ENCODE data around the gene FCHSD2.
"Not testable (repeated sequence)": the region's sequence is repeated elsewhere in the genome, so short reads cannot be mapped to it uniquely, and the experiment has no call there.

FCHSD2 gene

GRCh38 chr11:72875736-72876135 is 266.4 kb downstream of the FCHSD2 start:
- DNase-seq (ENCODE audit: low spot score) = no peak

DNA sequence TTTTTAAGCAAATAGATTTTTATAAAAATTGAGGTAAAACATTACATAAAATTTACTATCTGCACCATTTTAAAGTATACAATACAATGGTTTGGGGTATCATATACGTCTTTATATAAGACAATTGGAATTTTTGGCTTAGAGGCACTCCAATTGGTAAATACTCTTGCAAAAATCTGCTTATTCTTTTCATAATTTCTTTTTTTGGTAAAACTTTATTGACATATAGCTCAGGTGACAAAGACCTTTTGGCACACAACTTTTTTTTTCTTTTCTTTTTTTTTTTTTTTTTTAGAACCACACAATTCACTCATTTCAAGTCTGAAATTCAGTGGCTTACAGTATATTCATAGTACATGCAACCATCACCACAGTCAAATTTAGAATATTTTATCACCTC is 270.1 kb downstream of the FCHSD2 start:
- DNase-seq (ENCODE audit: low spot score) = no peak

DNA sequence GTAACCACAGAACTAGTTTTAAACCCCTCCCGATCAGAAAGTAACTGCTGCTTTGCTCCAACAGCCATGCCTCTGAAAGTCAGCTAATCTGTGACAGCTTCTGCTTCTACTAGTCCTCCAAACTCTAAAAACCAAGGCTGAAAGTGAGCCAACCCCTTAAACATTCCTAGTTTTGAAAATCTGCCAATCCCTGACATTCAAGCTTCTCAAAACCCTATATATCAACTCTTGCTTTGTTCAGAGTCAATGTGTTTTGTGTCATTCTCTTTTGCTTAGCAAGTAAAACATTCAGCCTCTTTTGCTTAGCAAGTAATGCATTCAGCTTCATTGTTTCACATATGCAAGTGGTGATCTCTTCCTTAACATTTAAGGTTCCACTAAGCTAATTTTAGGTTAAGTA is 271.0 kb downstream of the FCHSD2 start:
- DNase-seq (ENCODE audit: low spot score) = no peak

DNA sequence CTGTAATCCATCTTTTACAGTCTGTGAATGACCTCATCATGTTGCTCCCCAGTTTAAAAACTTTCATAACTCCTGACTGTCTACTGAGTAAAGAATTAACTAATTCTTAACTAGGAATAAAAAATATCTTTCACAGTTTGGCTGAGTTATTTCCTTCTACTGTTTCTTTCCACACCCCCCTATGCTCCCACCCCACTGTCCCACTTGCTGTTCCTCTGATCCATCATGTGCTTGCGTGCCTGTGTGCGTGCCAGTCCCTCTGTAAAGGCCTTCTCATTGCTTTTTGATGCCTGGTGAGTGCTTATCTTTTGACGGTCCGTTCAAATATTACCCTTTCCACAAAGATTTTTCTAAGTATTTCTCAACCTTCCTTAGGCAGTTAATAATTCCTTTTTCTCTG is 272.3 kb downstream of the FCHSD2 start:
- no peak for DNase-seq (ENCODE audit: low spot score)

- DNase-seq (ENCODE audit: low spot score) = no peak
These were observed 274.1 kb downstream of the FCHSD2 start for GRCh38 chr11:72867970-72868369.

DNA sequence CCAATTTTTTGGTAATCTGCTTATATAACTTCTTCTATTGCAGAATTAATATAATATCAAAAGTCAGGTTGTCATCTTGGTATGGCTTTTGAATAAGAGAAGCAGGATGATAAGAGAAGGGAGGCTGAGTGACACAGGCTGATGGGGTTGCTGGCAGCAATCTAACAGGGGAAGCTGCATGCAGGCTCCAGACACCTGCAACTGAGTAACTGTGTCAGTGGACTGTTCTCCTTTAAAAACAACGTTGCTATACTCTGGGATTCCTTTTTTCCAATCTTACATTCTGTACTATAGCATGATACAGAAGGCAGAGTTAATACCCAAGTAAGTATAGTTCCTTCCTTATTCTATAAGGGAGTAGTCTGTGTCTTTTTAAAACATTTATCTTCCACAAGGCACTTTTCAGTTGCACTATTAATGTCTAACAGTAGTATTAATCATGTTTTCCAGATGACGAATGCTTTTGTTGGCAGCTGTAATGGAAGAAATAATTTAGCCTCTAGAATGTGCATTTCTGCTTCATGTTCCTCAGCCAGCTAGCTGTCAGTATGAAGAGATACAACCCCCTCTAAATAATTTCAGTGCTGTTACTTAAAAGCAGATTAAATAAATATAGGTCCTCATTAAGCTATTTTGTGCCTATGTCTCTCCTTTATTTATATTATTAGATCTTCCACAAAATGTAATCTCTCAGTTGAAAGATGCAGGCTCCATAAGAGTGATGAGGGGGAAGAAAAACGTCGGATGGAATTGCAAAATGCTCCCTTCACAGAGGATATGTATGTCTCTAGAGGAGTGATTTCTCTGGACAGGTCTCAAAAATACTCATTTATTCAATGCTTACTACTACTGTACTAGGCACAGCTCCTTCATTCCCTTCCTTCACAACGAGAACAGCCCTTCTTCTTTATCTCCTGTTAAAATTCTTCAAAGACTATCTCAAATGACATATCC is 277.1 kb downstream of the FCHSD2 start:
- no peak for DNase-seq (ENCODE audit: low spot score)

- no peak for DNase-seq (ENCODE audit: low spot score)
These were observed 278.2 kb downstream of the FCHSD2 start for GRCh38 chr11:72863916-72864315.

- no peak for DNase-seq (ENCODE audit: low spot score)
These were observed 279.0 kb downstream of the FCHSD2 start for GRCh38 chr11:72863091-72863490.

DNA sequence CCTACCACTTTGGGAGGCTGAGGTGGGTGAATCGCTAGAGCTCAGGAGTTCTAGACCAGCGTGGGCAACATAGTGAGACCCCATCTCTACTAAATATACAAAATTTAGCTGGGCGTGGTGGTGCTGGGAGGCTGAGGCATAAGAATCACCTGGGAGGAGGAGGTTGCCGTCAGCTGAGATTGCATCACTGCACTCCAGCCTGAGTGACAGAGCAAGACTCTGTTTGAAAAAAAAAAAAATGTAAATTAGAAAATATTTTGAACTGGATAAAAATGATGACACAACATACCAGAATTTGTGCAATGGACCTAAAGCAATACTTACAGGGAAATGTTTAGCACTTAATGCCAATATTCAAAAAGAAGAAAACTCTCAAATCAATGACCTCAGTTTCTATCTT is 281.5 kb downstream of the FCHSD2 start:
- DNase-seq (ENCODE audit: low spot score) = no peak

DNA sequence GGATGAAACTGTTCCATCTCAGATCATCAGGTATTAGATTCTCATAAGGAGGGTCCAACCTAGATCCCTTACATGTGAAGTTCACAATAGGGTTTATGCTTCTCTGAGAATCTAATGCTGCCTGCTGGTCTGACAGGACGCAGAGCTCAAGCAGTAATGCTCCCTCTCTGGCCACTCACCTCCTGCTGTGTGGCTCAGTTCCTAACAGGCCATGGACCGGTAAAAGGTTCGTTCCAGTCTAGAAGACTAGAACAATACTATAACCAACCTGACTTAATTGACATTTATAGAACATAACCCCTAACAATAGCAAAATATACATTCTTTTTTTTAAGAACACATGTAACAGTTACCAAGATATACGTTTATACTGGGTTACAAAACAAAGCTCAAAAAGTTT is 282.1 kb downstream of the FCHSD2 start:
- DNase-seq (ENCODE audit: low spot score) = no peak

- DNase-seq (ENCODE audit: low spot score) = no peak
These were observed 283.0 kb downstream of the FCHSD2 start for GRCh38 chr11:72859126-72859525.

DNA sequence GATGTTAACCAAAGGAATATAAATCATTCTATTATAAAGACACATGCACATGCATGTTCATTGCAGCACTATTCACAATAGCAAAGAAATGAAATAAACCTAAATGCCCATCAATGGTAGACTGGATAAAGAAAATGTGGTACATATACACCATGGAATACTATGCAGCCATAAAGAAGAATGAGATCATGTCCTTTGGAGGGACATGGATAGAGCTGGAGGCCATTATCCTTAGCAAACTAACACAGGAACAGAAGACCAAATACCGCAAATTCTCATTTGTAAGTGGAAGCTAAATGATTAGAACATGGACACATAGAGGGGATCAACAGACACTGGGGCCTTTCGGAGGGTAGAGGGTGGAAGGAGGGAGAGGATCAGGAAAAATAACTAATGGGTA is 283.9 kb downstream of the FCHSD2 start:
- DNase-seq (ENCODE audit: low spot score) = not testable (repeated sequence)

DNA sequence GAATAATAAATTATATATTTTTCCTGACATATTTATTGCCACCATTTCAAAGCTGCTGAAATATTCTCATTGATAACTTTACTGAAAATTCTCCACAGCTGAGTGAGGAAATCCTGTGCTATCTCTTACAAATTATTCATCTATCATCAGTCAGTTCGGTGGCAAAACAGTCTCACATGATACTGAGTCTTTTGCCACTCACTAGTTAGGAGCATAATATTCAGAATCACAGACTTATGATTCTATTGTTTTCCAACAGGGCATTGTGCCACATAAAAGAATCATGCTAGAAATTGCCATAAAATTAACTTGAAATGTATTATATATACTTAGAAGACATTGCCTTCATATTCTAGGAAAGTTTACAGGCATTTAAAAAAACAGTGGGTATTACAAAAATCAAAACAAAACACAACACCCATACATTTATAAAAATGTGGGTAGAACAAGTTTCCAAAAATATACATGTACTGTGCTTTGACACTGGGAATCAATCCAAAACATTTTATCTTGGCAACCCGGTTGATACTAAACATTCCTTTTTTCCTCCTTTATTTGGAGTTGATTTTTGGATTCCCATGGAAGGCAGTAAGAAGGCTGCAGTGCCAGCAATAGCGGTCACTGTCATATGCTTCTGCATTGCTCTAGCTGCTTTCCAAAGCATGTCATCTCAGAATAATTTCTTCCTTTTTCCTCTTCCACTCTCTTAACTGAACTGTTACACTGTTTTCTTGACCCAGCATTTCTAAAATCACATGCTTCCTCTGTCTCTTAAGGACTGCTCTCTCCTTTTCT is 285.4 kb downstream of the FCHSD2 start:
- no peak for DNase-seq (ENCODE audit: low spot score)

DNA sequence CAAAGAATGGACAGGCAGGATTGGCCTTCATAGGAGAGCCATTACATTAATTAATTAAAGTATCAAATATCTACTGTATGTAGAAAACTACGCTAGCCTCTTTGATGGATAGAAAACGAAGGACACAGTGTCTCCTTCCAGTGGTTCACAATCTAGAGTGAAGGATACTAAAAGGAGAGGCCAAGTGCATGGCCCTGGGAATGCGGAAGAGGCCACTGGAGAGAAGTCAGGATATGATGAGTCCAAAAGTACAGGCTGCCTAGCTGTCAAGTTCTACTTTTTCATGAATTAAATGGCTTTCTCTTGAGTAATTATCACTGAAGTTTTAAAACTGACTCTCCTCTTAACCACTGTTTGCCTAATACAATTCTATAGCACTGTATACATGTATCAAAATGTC is 286.1 kb downstream of the FCHSD2 start:
- DNase-seq (ENCODE audit: low spot score) = no peak

DNA sequence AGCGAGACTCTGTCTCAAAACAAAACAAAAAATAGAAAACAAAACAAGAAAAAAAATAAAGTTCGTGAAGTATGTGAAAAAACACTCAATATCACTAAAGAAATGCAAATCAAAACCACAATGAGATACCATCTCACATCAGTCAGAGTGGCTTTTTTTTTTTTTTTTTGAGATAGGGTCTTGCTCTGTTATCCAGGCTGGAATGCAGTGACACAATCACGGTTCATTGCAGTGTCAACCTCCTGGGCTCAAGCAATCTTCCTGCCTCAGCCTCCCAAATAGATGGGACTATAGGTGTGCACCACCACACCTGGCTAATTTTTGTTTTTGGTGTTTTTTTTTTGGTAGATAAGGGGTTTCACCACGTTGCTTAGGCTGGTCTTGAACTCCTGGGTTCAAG is 290.4 kb downstream of the FCHSD2 start:
- no peak for DNase-seq (ENCODE audit: low spot score)

DNA sequence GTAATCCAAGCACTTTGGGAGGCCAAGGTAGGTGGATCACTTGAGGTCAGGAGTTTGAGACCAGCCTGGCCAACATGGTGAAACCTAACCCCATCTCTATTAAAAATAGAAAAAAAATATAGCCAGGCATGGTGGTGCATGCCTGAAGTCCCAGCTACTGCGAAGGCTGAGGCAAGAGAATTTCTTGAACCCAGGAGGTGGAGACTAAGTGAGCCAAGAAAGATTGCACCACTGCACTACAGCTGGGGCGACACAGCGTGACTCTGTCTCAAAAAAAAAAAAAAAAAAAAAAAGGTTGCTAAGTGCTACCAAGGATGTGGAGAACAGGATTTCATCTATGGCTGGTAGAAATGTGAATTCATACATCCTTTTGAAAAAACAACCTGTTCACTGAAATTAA is 291.3 kb downstream of the FCHSD2 start:
- DNase-seq (ENCODE audit: low spot score) = no peak

DNA sequence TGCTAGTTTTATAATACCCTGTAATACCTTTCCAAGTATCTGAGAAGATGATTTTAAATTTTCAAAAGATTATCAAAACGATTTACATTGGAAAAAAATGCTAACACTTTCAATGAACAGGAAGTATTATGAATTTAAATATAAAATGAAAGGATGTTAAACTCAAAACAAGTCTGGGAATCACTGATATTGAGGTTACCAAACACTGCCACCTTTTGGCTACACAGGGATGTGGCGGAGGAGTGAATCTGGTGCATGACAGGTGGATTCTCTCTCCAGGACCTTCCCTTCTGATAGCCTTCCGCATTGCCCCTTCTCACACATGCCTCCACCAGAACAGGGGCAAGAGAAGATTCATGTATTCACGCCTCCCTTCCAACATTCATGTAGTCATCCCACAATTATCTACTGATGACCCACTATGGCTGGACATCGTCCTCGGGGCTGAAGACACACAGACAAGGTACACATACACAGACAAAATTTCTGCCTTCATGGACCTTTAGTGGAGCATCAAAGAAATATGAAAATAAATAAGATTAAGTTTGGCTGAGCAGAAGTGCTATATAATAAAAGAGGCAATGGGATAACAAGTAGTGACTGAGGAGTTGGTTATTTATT is 293.2 kb downstream of the FCHSD2 start:
- no peak for DNase-seq (ENCODE audit: low spot score)

DNA sequence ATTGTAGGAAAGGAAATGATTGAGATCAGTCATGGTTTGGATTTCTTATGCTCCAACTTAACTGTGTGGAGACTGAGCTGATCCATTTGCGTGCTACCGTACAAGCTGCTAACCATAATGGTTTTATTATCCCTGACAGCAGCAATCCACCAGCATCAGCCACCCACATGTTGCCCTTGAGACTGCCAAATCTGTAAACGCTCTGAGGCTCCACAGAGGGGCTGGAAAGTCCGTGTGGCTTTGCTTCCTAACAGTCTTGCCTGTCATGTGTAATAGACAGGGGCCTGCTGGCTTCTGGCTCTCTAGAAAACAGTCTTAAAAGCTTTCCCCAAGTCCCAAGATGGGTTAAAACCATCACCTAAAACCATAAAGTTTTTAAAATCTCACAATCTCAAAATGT is 297.8 kb downstream of the FCHSD2 start:
- DNase-seq (ENCODE audit: low spot score) = no peak

DNA sequence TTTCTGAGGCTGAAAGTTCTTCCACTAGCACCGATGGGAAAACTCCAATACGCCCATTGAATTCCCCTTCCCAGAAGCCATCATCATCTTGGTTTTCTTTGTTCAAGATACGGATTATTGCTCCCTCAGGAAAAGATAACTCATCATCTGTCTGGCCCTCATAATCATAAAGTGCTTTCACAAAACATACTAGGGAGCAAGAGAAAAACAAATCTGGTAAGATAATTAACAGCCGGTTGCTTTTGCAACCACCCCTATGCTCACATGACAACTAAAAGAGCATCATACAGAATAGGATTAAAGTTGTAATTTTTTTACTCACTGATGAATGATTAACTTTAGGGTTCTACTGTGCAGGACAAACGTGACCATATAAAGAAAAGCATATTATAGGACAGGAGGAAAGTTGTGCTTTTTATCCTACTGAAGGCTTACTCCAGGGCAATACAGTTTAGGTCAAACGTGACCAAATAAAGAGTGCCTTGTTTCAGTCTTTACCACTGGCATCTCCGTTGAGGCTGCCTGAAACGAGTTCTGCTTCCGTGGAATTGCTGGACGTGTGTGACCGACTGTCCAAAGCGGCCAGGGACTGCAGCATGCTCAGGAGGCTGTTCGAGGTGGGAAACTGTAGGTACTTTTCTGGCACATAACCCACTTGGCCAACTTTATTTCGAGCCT is 299.3 kb downstream of the FCHSD2 start:
- no peak for DNase-seq (ENCODE audit: low spot score)

GRCh38 chr11:72842126-72842525 is 300.0 kb downstream of the FCHSD2 start:
- no peak for DNase-seq (ENCODE audit: low spot score)

GRCh38 chr11:72841397-72841796 is 300.7 kb downstream of the FCHSD2 start:
- DNase-seq (ENCODE audit: low spot score) = no peak

GRCh38 chr11:72840780-72841179 is 301.3 kb downstream of the FCHSD2 start:
- no peak for DNase-seq (ENCODE audit: low spot score)
